GM19023 (cell line): ENCODE results near the gene EPHA3.

Source experiments
- ATAC-seq: cut with Tn5 transposase; IDR thresholded peaks from one replicate; pipeline ENCODE4 v1.9.1; 2021; ENCODE audit warnings: mild to moderate bottlenecking, moderate library complexity; ENCODE audit not compliant: unreplicated experiment

The EPHA3 gene

GRCh38 chr3:89434621-89435380, 327.4 kb downstream of the EPHA3 start:
- ATAC-seq: no peak

GRCh38 chr3:89436846-89437245, 329.4 kb downstream of the EPHA3 start:
- ATAC-seq: no peak

- no peak for ATAC-seq
Measured at GRCh38 chr3:89440386-89440785, 333.0 kb downstream of the EPHA3 start.

GRCh38 chr3:89441141-89441540, 333.7 kb downstream of the EPHA3 start:
- ATAC-seq: no peak

- ATAC-seq: no peak
Measured at GRCh38 chr3:89446593-89446992, 339.2 kb downstream of the EPHA3 start.

GRCh38 chr3:89447243-89447642, 339.8 kb downstream of the EPHA3 start:
- ATAC-seq: no peak

- no peak for ATAC-seq
Measured at GRCh38 chr3:89449086-89449485, 341.7 kb downstream of the EPHA3 start.

- no peak for ATAC-seq
Measured at GRCh38 chr3:89452066-89452465, 344.6 kb downstream of the EPHA3 start.

GRCh38 chr3:89455240-89455639, 347.8 kb downstream of the EPHA3 start:
- no peak for ATAC-seq

GRCh38 chr3:89467898-89468363, 360.5 kb downstream of the EPHA3 start:
- no peak for ATAC-seq

- ATAC-seq: no peak
Measured at GRCh38 chr3:89472101-89472500, 364.7 kb downstream of the EPHA3 start.

- ATAC-seq: no peak
Measured at GRCh38 chr3:89474333-89475130, 367.1 kb downstream of the EPHA3 start.

- ATAC-seq: no peak
Measured at GRCh38 chr3:89488800-89489580, 381.6 kb downstream of the EPHA3 start.

GRCh38 chr3:89490129-89490528, 382.7 kb downstream of the EPHA3 start:
- ATAC-seq: no peak

GRCh38 chr3:89494734-89495133, 387.3 kb downstream of the EPHA3 start:
- no peak for ATAC-seq

GRCh38 chr3:89503891-89504391, 396.5 kb downstream of the EPHA3 start:
- ATAC-seq: no peak

GRCh38 chr3:89504432-89504831, 397.0 kb downstream of the EPHA3 start:
- ATAC-seq: no peak

- no peak for ATAC-seq
Measured at GRCh38 chr3:89506462-89507103, 399.2 kb downstream of the EPHA3 start.

GRCh38 chr3:89521328-89521727, 413.9 kb downstream of the EPHA3 start:
- no peak for ATAC-seq

GRCh38 chr3:89522155-89522554, 414.7 kb downstream of the EPHA3 start:
- no peak for ATAC-seq

- no peak for ATAC-seq
Measured at GRCh38 chr3:89525609-89526008, 418.2 kb downstream of the EPHA3 start.
